Chondrocyte (in vitro differentiated cells): ENCODE measurements around the gene UFSP1. TPM values are rescaled to one million over a fixed set of nuclear protein-coding genes. Genes with fewer than 3 reads are reported as not detected.

Experiments
- DNase-seq: peaks from one replicate; pipeline ENCODE4 v3.0.0; 2021; ENCODE audit warnings: mixed read lengths, low spot score
- H3K27ac Mint-ChIP-seq: one replicate; pipeline ENCODE4 v1.8.0; 2021; ENCODE audit warnings: mild to moderate bottlenecking, moderate library complexity, mixed read lengths; ENCODE audit not compliant: unreplicated experiment
- H3K27me3 Mint-ChIP-seq: 2 replicates; pipeline ENCODE4 v1.8.0; 2021; ENCODE audit warnings: low read depth, mixed read lengths
- H3K36me3 Mint-ChIP-seq: 2 replicates; pipeline ENCODE4 v1.8.0; 2021; ENCODE audit warnings: low read depth, mixed read lengths
- H3K4me1 Mint-ChIP-seq: 2 replicates; pipeline ENCODE4 v1.8.0; 2021; ENCODE audit warnings: low read depth, mild to moderate bottlenecking, mixed read lengths
- H3K4me3 Mint-ChIP-seq: one replicate; pipeline ENCODE4 v1.8.0; 2021; ENCODE audit warnings: mild to moderate bottlenecking, moderate library complexity, mixed read lengths; ENCODE audit not compliant: unreplicated experiment
- H3K9me3 Mint-ChIP-seq: 2 replicates; pipeline ENCODE4 v1.8.0; 2021; ENCODE audit warnings: low read depth, mixed read lengths
- CTCF ChIP-seq: fragments of 200-600 bp; sonication (generic); IDR thresholded peaks from 2 replicates; pipeline ENCODE4 v1.5.0; 2021; ENCODE audit warnings: antibody characterized with exemption, mild to moderate bottlenecking, moderate library complexity
- total RNA-seq: library from RNA; stranded (reverse); gene quantifications from 3 replicates; pipeline ENCODE4 v1.2.1, GENCODE V29; 2021

The UFSP1 gene
- total RNA-seq, 1 donor from 2014 or later, result 4.1 TPM

- H3K36me3 Mint-ChIP-seq, result peaks cover 55% of the 10 kb centered on the region
- peaks cover 26% of the 10 kb centered on the region for H3K4me1 Mint-ChIP-seq
- H3K9me3 Mint-ChIP-seq, result no peaks in the 10 kb centered on the region
- H3K4me3 Mint-ChIP-seq, result no peak overlapping the region
- no peak for TF ChIP-seq CTCF
- H3K27me3 Mint-ChIP-seq, result no peaks in the 10 kb centered on the region
- no peak for DNase-seq
- H3K27ac Mint-ChIP-seq, result peak overlapping the region; percentile 27
Measured at GRCh38 chr7:100885440-100886141, 3.9 kb downstream of the UFSP1 start.

- no peaks in the 10 kb centered on the region for H3K27me3 Mint-ChIP-seq
- no peak overlapping the region for H3K4me3 Mint-ChIP-seq
- no peaks in the 10 kb centered on the region for H3K9me3 Mint-ChIP-seq
- H3K36me3 Mint-ChIP-seq, result peaks cover 60% of the 10 kb centered on the region
- peak overlapping the region; percentile 27 for H3K27ac Mint-ChIP-seq
- peaks cover 25% of the 10 kb centered on the region for H3K4me1 Mint-ChIP-seq
- no peak for TF ChIP-seq CTCF
- no peak for DNase-seq
Measured at GRCh38 chr7:100884736-100885439, 4.6 kb downstream of the UFSP1 start.

- Mint-ChIP-seq H3K4me1 (peaks cover 37% of the 10 kb centered on the region), H3K36me3 (peaks cover 56% of the 10 kb centered on the region), H3K4me3 (no peak overlapping the region), H3K27ac (peak overlapping the region; percentile 76), H3K27me3 (no peaks in the 10 kb centered on the region), H3K9me3 (no peaks in the 10 kb centered on the region)
- no peak for DNase-seq
- TF ChIP-seq CTCF, result no peak
Measured at GRCh38 chr7:100882785-100883526, 6.6 kb downstream of the UFSP1 start.

GRCh38 chr7:100882201-100882600, 7.3 kb downstream of the UFSP1 start:
- Mint-ChIP-seq H3K27me3 (no peaks in the 10 kb centered on the region), H3K36me3 (peaks cover 49% of the 10 kb centered on the region), H3K9me3 (no peaks in the 10 kb centered on the region), H3K4me3 (no peak overlapping the region), H3K27ac (no peak overlapping the region), H3K4me1 (peaks cover 34% of the 10 kb centered on the region)
- DNase-seq, result no peak
- TF ChIP-seq CTCF, result no peak

- no peaks in the 10 kb centered on the region for H3K9me3 Mint-ChIP-seq
- TF ChIP-seq CTCF, result no peak
- no peak overlapping the region for H3K4me3 Mint-ChIP-seq
- peaks cover 40% of the 10 kb centered on the region for H3K4me1 Mint-ChIP-seq
- H3K36me3 Mint-ChIP-seq, result peaks cover 45% of the 10 kb centered on the region
- no peak for DNase-seq
- no peaks in the 10 kb centered on the region for H3K27me3 Mint-ChIP-seq
- no peak overlapping the region for H3K27ac Mint-ChIP-seq
Measured at GRCh38 chr7:100881136-100881535, 8.4 kb downstream of the UFSP1 start.
